ENCODE measurements around the gene TLR5.
A peak's percentile ranks its signal among the peaks of the same experiment; 100 is the strongest.

TLR5 gene

GRCh38 chr1:223109581-223110026 is 33.4 kb downstream of the TLR5 start:
- no peak for DNase-seq (ENCODE audit: low spot score)

- no peak for DNase-seq (ENCODE audit: low spot score)
Observed at GRCh38 chr1:223106856-223107255, 36.2 kb downstream of the TLR5 start.

GRCh38 chr1:223105568-223105967 is 37.5 kb downstream of the TLR5 start:
- DNase-seq (ENCODE audit: low spot score): no peak

GRCh38 chr1:223102797-223103533 is 40.1 kb downstream of the TLR5 start:
- DNase-seq (ENCODE audit: low spot score): no peak

GRCh38 chr1:223097713-223098112 is 45.3 kb downstream of the TLR5 start:
- DNase-seq (ENCODE audit: low spot score): no peak

GRCh38 chr1:223095870-223096269 is 47.2 kb downstream of the TLR5 start:
- DNase-seq (ENCODE audit: low spot score): no peak

- DNase-seq (ENCODE audit: low spot score): no peak
Observed at GRCh38 chr1:223091896-223092295, 51.2 kb downstream of the TLR5 start.

- no peak for DNase-seq (ENCODE audit: low spot score)
Observed at GRCh38 chr1:223089250-223089649, 53.8 kb downstream of the TLR5 start.

- no peak for DNase-seq (ENCODE audit: low spot score)
Observed at GRCh38 chr1:223088713-223089240, 54.3 kb downstream of the TLR5 start.

GRCh38 chr1:223087291-223088255 is 55.5 kb downstream of the TLR5 start:
- no peak for DNase-seq (ENCODE audit: low spot score)

- DNase-seq (ENCODE audit: low spot score): no peak
Observed at GRCh38 chr1:223084464-223084866, 58.6 kb downstream of the TLR5 start.

- no peak for DNase-seq (ENCODE audit: low spot score)
Observed at GRCh38 chr1:223083831-223084230, 59.2 kb downstream of the TLR5 start.

- DNase-seq (ENCODE audit: low spot score): no peak
Observed at GRCh38 chr1:223082914-223083313, 60.1 kb downstream of the TLR5 start.

- DNase-seq (ENCODE audit: low spot score): peak; percentile 91
Observed at GRCh38 chr1:223081181-223081994, 61.7 kb downstream of the TLR5 start.

GRCh38 chr1:223079498-223079897 is 63.5 kb downstream of the TLR5 start:
- DNase-seq (ENCODE audit: low spot score): no peak

- no peak for DNase-seq (ENCODE audit: low spot score)
Observed at GRCh38 chr1:223077247-223077833, 65.7 kb downstream of the TLR5 start.

GRCh38 chr1:223076362-223076761 is 66.7 kb downstream of the TLR5 start:
- no peak for DNase-seq (ENCODE audit: low spot score)

- no peak for DNase-seq (ENCODE audit: low spot score)
Observed at GRCh38 chr1:223075834-223076233, 67.2 kb downstream of the TLR5 start.

- no peak for DNase-seq (ENCODE audit: low spot score)
Observed at GRCh38 chr1:223074445-223075300, 68.4 kb downstream of the TLR5 start.

GRCh38 chr1:223068900-223069665 is 74.0 kb downstream of the TLR5 start:
- DNase-seq (ENCODE audit: low spot score): no peak
